NCI-H748 (cell line): ENCODE results near the gene HAVCR1.
"Not testable (repeated sequence)": the region's sequence is repeated elsewhere in the genome, so short reads cannot be mapped to it uniquely, and the experiment has no call there.

ENCODE experiments used
- DNase-seq: peaks from one replicate; lab custom pipeline; 2025; ENCODE audit not compliant: unreplicated experiment; lab: John Stamatoyannopoulos, UW

The HAVCR1 gene

DNA sequence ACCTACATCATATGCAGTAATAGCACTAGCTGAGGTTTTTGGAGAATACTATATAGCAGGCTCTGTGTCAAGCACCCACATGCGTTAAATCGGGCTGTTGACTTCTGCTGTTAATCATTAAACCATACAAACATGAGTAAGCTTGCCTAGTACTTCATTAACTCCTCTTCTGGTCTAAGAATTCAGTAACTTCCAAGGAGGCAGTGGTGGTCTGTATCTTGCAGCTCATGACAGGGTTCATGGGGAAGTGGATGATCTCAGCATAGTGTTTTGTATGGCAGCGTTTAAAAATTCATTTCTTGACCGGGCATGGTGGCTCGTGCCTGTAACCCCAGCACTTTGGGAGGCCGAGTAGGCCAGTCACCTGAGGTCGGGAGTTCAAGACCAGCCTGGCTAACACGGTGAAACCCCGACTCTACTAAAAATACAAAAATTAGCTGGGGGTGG lies at the start of gene HAVCR1:
Gene HAVCR1, minus strand, starts transcription at position 24 of the 447 bp plus-strand sequence. CDS start 1,173 bp downstream, outside the sequence.
- no peak for DNase-seq

DNA sequence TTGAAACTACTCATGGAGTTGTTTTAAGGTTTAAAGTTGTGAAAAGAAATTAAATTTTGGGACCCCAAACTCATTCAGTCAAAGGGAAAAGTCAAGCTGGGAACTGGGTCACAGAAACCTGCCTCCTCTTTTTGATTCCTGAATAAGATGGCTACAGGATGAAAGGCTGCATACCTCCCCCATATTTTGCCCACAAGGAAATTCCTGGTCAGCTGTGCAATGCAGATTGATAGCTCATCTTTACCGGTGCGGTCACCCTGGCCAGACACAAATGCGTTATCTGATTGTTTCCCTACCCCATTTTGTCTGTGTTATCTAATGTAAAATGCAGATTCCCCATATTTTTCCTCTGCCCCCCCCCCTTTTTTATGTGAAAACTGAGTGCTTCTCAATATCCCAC lies 48.6 kb upstream of the HAVCR1 start:
- DNase-seq: no peak

DNA sequence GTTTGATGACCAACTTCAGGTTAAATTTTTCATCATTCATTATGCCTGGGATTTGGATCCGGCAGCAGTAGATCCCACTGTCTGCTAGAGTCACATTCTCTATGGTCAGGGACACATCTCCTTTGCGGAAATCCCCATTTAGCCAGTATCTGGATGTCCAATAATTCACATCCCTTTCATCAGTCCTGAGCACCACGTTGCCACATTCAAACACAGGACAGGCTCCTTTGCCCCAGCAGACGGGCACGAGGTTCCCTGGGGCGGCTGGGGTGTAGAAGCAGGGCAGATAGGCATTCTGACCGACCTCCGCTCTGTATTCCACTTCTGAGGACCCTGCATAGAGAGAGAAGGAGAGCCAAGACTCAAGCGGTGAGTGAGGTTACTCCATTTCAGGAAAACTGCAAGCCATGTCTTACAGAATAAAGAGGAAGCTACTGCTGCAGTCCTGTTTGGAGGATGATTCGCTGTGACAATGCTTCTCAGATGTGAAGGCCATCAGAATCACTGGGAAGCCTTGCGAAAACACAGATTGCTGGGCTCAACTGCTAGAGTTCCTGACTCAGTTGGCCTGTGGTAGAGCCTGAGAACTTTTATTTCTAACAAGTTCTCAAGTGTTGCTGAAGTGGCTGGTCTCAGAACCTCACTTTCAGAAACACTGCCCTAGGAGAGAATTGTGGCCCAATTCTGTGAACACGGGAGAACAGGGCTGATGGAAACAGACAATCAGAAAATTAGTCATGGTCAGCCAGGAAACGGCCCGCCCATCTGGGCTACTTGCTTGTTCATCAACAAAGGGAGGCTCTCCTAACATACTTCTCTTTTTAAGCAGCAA lies 47.9 kb upstream of the HAVCR1 start:
- no peak for DNase-seq

DNA sequence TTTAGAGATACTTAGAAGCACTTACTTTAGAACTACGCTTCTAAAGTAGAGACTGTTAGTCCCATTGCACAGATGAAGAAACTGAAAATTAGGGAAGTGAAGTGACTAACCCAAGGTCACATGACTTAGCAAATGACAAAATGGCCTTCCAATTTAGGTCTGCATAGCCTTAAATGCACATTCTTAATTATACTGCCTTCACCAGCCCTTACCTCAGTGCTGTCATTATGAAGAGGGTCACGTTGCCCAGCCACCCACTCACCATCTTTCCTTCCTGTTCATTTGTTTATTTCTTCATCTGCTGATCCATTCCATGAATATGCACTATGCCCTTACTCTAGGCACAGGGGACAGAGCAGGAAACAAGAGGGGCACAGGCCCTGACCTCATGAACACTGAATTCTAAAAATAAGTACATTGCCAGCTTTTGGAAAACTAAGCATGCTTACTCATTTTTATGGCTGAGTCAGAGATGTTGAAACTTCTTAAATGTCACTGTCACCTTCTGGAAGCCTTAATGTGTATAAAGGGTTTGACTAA lies 41.3 kb upstream of the HAVCR1 start:
- DNase-seq: no peak

DNA sequence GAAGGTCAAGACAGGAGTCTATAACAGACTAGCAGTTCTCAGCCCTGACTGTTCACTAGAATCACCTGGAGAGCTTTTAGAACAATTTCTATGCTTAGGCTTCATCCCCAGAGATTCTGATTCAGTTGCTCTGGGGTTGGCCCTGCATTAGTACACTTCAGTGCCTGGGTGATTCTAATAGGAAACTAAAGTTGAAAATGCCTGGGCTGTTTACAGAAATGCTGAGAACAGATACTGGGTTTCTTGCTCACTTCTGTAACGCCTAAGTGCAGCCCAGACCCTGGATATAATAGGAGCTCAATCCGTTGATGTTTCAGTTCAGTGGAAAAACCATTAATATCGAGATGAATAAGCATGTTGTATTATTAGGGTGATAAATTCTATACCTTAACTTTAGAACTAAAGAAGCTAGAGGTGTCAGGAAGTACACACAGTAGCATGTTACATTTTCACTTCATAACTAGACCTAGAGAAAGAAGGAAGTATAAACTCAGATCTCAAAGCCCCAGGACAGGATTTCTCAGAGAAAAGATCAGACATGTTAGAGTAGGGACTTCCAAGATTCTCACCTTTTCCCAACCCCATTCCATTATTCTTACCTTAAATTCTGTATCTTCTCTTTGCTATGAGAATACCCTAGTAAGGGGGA lies 29.6 kb upstream of the HAVCR1 start:
- no peak for DNase-seq

DNA sequence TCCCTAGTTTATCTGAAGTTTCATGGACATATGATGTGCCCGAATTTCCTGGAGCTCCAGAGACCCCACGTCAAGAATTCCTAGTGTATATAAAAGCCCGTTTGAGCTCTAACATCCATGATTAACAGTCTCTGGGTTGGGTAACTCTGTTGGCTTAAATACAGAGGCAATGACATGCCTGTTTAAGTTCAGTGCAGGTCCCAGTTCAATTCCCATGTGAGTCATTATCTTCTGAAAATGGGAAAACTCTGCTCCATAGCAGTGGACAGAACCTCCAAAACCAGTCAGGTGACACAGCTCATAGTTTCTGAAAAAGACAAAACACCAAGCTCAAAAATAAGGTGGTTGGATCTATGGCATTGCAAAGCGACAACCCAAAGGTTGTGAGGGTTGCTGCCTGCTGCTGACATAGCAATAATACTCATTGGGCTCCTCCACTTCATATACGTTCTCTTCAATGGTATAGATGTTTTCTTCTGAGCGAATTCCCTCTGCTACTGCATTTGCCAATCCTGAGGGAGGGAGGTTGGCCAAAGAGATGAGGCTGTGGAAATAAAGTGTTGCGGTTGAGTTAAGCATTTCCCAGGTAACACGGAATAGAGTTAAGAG lies 27.9 kb upstream of the HAVCR1 start:
- no peak for DNase-seq

DNA sequence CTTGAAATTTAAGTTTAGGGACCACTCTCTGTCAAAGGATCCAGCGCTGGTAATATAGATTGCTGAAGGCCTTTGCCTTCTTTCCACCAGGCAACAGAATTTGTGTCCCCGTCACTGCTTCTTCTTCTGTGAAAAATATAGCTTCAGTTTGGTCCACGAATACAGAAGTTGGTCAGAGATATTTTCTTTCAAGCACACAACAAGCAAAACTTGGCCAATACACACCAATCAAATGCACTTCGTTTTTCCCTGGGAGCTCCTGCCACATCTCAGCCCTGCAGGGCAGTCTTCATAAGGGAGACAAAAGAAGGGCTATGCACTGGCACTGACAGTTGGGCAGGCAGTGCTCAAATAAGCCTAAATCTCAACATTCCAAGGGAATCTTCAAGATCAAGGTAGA lies 27.0 kb upstream of the HAVCR1 start:
- DNase-seq: no peak

DNA sequence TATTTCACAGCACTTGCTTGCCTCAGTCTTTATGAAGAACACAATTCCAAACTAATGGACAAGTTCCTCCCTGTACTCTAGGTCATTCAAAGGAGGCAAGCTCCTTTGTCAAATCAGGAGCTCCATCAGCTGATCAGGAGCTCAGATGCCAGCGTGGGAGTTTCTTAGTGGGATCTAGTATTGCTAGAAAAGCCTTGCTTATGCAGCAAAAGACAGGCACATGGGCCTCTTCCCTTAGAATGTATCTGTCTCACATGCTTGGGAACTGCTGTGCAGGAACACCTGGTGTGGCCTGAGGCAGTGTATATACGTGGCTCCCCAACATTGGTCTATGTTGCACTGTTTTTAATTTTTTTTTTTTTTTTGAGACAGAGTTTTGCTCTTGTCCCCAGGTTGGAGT lies 21.4 kb upstream of the HAVCR1 start:
- DNase-seq: no peak

DNA sequence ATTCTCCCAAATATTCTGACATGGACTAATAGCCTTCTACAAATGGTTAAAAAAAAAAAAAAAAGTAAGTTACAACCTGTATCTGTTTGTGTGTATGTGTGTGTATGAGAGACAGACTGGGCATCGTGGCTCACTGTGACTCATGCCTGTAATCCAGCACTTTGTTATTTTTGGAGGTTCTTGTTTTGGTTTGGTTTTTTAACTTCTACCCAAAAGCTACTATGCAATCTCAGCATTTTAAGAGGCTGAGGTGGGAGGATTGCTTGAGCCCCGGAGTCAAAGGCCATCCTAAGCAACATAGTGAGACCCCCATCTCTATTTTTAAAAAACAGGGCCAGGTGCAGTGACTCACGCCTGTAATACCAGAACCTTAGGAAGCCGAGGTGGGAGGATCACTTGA lies 17.6 kb upstream of the HAVCR1 start:
- no peak for DNase-seq

DNA sequence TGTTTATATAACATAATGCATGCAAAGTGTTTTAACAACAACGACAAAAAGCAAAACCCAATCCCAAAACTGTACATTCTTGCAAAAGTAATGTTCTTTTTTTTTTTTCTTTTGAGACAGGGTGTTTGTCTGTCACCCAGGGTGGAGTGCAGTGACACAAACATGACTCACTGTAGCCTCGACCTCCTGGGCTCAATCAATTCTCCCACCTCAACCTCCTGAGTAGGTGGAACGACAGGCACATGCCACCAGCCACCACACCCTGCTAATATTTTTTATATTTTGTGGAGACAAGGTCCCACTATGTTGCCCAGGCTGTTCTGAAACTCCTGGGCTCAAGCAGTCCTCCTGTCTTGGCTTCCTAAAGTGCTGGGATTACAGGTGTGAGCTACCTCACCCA lies 13.6 kb upstream of the HAVCR1 start:
- no peak for DNase-seq

DNA sequence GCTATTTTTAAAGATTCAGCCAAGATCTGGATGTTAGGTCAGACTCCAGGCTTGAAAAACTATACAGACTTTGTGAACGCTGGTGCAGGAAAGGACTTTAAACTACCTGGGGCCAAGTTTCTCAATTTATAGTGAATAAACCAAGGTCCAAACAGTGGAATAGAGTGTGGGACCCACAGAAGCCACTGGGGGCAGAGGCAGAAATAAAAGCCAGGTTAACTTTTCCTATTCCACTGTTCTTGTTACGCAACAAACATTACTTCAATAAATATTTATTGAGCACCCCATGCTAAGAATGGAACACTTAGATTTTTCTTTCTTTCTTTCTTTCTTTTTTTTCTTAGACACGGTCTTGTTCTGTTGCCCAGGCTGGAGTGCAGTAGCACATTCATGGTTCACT lies 11.0 kb upstream of the HAVCR1 start:
- DNase-seq: no peak

DNA sequence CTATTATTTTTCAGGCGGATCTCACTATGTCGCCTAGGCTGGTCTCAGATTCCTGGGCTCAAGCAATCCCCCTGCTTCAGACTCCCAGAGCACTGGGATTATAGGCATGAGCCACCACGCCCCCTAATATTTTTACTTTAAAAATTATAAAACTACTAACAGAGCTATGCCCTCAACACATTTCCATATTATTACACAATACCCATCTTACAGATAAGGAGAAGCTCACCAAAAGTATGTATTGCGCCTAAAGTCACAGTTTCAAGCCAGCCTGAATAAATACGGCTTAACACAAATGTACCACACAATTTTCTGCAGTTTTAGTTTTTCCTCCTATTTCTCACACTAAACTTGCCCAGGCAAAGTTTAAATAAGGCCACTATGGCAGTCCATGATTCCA lies 9.9 kb upstream of the HAVCR1 start:
- DNase-seq: no peak

DNA sequence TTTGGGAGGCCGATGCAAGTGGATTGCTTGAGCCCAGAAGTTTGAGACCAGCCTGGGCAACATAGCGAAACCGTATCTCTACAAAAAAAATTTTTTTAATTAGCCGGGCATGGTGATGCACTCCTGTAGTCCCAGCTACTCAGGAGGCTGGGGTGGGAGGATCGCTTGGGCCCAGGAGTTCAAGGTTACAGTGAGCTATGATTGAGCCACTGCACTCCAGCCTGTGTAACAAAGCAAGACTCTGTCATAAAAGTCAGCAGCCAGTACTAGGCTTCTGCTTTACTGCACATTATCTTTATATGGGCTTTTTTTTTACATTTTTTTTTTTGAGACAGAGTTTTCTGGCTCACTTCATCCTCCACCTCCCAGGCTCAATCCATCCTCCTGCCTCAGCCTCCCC lies 9.4 kb upstream of the HAVCR1 start:
- no peak for DNase-seq

DNA sequence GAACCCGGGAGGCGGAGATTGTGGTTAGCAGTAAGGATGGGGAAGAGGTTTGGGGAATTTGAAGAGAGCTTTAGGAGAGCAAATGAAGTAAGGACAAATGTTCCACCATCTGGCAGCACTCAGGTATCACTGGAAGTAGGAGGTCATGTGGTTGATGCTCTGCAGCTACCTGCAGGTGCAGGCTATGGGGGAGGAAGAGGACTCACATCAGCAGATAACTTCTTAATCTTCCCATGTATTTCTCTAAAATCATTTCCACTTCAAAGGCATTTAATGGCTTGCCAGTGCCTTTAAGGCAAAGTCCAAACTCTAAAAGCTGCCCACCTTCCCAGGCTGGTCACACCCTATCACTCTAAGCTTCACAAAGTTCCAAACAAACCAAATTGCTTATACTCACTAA lies 8.1 kb upstream of the HAVCR1 start:
- no peak for DNase-seq

DNA sequence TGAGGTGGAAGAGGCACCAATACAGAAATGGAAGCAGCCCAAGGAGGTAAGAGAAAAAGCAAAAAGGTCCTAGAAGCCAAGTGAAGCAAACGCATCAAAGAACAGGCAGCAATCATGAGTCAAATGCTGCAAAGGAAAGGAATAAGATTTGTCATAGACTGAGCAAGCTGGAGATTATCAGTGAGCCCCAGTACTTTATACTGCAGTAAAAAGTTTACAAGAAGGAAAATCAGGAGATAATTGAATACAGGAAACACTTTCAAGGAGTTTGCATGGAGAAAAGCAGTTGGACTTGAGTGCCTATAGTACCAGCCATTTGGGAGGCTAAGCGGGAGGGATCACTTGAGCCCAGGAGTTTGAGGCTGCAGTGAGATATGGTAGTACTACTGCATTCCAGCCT lies 7.2 kb upstream of the HAVCR1 start:
- no peak for DNase-seq

DNA sequence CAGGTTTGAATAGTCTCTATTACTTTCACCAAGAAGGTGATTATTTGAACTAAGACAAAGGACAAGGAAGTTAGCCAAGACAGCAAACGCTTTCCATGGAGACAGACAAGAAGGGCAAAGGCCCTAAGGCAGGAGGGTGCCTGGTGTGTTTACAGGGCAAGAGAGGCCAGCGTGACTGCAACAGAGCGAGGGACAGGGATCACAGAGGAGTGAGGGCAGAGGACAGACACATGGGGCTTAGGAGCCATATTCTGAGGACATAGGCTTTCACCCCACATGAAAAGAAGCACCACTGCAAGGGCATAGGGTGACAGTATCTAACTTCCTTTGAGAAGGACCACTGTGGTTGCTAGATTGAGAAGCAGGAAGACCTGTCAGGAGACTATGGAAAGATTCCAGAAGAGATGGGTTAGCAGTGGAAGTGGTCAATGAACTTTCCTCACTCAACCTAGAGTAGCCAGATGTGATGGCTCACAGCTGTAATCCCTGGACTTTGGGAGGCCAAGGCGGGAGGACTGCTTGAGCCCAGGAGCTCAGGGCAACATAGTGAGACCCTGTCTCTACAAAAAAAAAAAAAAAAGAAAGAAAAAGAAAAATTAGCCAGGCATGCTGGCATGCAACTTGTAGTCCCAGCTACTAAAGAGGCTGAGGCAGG lies 5.0 kb upstream of the HAVCR1 start:
- no peak for DNase-seq

DNA sequence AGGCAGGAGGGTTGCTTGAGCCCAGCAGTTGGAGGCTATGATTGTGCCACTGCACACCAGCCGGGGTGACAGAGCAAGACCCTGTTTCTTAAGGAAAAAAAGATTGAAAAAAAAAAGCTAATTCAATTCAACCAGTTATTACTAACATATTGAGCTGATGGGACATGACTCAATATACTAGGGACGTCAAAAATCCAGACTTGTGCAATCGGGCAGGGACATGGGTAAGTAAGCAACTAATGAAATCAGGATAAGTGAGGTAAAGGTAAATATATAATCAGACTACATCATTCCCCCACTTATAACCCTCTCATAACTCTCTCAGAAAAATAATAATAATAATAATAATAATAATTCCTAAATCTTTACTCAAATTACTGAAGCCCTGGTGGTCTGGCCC lies 975 bp upstream of the HAVCR1 start:
- no peak for DNase-seq

DNA sequence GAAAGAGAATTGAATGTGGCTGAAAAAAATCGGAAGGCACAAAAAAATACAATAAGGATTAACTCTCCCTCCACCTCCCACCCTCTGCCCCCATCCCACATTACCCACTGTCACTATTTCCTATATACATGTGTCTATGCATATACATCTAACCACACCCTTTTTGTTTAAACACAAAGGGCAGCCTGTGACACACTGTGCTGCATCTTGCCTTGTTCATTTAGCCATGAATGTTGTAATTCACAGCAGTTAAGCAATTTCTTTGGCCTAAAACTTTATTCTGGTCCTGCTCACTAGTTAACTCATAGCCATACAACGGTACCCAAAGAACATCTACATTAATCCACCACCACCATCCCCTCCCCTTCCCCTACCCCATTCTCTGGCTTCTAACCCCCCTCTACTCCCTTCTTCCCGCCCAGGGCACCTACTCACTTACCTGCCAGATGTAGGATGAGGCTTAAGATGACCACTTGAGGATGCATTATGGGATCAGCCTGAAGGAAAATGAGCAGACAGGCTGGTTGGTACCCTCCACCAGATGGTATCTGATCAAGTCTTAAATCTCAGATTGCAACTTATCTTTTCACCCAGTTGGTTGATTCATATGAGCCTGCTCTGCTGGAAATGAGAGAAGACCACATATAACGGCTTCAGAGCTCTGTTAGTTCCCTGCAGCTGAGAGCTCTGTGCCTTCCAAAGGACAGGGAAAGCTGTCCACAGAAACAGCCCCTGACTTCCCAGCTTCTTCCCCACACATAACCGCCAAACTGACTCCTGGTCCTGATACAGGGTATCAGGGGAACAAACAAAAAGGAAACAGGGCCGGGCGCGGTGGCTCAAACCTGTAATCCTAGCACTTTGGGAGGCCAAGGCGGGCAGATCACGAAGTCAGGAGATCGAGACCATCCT lies 1.2 kb downstream of the HAVCR1 start:
- no peak for DNase-seq

DNA sequence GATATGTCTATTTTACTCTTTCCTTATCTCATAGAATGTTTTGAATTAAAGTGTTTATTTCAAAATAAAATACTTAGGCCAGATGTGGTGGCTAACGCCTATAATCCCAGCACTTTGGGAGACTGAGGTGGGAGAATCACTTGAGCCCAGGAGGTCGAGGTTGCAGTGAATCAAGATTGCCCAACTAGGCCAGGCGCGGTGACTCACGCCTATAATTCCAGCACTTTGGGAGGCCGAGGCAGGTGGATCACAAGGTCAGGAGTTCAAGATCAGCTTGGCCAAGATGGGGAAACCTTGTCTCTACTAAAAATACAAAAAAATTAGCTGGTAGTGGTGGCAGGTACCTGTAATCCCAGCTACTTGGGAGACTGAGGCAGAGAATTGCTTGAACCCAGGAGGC lies 2.1 kb downstream of the HAVCR1 start:
- not testable (repeated sequence) for DNase-seq

DNA sequence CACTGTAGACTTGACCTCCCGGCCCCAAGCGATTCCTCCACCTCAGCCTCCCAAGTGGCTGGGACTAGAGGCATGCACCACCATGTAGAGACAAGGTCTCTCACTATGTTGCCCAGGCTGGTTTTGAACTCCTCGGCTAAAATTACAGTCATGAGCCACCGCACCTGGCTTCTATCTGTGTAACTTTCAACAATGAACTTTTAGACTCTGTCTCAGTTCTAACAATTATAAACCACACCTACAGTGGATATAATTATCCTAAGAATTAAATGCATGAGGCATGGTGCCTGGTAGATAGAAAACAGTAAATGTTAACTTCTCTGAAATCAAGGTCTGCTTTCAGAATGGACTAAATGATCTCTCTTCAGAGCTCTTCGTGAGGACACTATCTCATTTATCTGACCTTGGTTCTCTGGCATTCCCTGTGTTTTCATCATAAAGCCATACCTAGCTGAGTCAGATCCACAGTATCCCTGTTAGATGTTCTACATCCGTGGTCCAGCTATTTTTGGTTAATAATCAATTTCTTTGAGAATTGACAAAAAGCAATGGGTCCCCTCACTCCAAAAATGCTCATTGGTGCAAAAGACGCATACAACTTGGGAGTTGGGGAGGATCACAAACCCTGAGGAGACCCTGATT lies 7.2 kb downstream of the HAVCR1 start:
- DNase-seq: no peak
